Activated CD8-positive, alpha-beta memory T cell treated with anti-CD3 and anti-CD28 coated beads for 4 hours (primary cell): ENCODE data around the gene ERC1.
"Not testable (repeated sequence)": the region's sequence is repeated elsewhere in the genome, so short reads cannot be mapped to it uniquely, and the experiment has no call there.

ENCODE experiments used
- DNase-seq, 2 donors: peaks; one replicate each; pipeline ENCODE4 v3.0.0-alpha.2; 2020; ENCODE audit warnings: low read depth in 2 of 2

The ERC1 gene

DNA sequence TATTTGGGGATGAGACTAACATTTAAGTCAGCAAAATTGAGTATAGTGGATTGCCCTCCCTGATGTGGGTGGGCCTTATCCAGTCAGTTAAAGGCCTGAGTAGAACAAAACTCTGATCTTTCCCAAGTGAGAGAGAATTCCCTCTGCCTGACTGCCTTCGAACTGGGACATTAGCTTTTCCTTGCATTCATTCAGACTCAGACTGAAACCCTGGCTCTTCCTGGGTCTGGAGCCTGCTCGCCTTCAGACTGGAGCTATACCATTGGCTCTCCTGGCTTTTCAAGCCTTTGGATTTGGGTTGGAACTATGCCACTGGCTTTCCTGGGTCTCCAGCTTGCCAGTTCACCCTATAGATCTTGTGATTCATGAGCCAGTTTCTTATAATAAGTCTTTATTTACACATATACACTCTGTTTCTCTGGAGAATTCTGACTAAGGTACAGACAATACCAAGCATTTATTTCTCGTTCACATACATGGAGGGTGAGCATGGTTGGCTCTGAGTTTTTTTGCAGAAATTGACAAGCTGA lies 296.5 kb downstream of the ERC1 start:
- DNase-seq, result no peak

DNA sequence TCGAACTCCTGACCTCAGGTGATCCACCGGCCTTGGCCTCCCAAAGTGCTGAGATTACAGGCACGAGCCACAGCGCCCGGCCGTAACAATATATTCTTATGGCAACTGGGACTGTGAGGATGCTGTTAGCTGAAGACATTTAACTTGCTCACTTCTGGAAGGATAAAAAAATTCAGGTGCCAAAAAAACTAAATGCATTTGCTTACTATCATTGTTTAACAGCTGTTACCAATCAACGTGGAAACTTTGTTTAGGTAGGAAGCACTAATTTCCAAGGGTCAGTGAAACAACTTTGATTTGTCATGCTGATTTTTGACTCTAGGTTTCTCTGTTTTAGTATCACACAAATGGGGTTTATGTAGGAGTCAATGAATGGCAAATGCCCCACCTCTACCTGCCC lies 297.3 kb downstream of the ERC1 start:
- no peak for DNase-seq

- no peak for DNase-seq
These were observed 298.5 kb downstream of the ERC1 start for GRCh38 chr12:1289371-1290155.

DNA sequence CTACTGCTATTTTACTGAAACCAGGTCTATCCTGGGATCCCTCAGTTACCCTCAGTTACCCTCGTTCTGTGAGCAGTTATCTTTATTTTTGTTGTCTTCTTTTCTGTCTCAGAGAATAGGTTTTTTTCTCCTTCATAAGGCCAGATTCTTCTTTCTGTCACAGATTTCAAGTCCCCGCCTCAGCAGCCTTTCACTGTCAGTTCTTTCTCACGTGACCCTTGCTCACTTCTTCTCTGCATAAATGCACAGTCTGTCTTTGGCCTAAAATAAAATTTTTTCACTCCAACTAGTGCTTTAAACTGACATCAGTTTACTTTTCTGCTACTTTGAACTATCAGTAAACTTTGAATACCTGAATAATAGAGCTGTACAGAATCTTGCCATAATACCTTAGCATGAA lies 299.7 kb downstream of the ERC1 start:
- DNase-seq, result no peak

- no peak for DNase-seq
These were observed 300.7 kb downstream of the ERC1 start for GRCh38 chr12:1291601-1292332.

GRCh38 chr12:1293901-1294300 lies 302.9 kb downstream of the ERC1 start:
- no peak for DNase-seq

DNA sequence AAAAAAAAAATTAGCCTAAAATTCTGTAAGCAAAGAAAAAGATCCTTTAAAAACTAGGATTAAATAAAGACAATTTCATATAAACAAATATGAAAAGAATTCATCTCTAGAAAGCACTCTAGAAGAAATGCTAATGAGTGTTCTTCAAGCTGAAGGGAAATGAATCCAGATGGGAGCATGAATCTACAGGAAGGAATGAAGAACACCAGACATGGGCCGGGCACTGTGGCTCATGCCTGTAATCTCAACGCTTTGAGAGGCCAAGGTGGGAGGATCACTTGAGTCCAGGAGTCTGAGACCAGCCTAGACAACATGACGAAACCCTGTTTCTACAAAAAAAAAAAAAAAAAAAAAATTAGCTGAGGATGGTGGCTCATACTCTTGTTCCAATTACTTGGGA lies 306.2 kb downstream of the ERC1 start:
- DNase-seq, result no peak

- no peak for DNase-seq
These were observed 306.7 kb downstream of the ERC1 start for GRCh38 chr12:1297639-1298175.

- no peak for DNase-seq
These were observed 309.4 kb downstream of the ERC1 start for GRCh38 chr12:1300460-1300859.

- DNase-seq, result no peak
These were observed 311.3 kb downstream of the ERC1 start for GRCh38 chr12:1302201-1302870.

- no peak for DNase-seq
These were observed 314.0 kb downstream of the ERC1 start for GRCh38 chr12:1305063-1305434.

DNA sequence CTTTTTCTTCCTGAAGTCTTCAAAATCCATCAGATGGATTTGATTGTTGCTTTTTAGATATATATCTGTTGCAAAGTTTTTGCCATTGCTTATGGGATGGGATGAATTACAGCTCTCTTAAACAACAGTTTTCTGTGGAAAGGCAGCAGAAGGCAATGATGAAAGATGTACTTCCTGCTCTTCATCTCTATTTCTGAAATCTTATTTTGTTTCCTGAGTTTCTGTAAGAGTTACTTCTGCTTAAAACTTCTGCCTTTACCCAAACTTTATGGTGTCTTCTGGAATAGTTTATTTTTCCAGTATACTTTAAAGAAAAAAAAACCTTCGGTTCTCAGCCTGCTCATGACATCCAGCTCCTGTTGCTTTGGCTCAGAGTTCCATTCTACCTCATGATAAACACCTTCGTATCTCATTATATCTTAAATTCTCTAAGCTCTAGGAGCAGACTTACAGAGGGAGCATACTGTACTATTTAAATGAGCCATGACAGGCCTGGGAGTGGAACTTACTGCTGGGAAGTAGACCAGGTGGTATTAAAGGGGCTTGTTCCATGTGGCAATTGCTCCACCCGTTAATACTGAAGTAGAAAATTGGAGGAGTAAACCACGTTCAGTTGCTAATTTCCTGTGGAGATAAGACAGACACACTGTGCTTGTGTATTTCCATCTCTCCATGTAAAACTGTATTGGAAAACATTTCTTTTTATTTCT lies 314.9 kb downstream of the ERC1 start:
- no peak for DNase-seq

GRCh38 chr12:1306817-1307216 lies 315.8 kb downstream of the ERC1 start:
- no peak for DNase-seq

DNA sequence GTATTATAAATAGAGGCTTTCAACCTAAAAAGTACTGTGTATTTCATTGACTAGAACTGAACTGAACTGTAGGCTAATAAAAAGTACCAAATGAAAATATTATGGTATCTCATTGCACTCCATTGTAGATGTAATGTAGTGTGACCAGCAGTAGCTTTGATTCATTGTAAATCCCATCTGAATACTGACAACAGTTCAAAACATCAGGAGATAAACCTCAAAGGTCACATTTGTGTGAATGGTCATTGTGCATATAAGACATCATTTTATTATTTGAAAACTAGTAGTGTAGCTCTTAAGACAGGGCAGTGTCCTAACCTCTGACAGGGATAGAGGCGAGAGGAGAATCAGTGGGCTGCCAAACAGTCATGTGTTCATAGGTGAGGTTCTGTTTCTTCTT lies 316.8 kb downstream of the ERC1 start:
- DNase-seq, result no peak

- DNase-seq, result no peak
These were observed 318.6 kb downstream of the ERC1 start for GRCh38 chr12:1309613-1310012.

DNA sequence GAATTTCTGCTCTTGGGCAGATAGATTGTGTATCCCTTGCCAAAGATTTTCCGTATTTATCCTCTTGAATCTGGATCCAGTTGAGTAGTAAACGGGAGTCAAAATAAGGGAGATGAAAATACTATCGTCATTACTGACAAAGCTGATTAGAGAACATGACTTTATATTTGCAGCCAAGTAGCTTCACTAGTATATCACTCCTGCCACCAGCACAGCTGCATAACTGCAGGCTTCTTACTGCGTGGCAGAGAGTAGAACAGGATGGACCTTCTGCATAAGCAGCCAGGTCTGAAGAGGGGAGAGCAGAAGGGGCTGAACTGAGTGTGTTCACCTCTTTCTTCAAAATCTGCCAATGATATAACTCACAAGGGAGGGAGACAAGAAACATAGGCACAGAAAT lies 319.6 kb downstream of the ERC1 start:
- no peak for DNase-seq

DNA sequence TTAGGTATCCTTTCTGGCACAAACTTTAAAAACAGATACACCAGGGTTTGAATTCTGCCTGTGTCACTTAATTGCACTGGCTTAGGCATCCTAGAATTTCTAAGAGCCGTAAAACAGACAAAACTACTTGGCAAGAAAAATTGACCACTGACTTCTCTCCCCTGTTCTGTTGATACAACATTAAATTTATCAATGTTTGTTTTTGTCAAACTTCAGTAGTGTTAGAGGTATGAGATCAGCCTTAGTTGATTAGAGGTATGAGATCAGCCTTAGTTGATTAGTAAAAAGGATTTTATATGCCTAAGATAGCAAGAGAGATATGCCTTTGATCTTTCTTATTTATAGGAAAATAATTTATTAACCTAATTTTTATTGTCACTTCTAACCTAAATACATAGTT lies 320.1 kb downstream of the ERC1 start:
- no peak for DNase-seq

GRCh38 chr12:1313906-1314305 lies 322.9 kb downstream of the ERC1 start:
- DNase-seq, result no peak

DNA sequence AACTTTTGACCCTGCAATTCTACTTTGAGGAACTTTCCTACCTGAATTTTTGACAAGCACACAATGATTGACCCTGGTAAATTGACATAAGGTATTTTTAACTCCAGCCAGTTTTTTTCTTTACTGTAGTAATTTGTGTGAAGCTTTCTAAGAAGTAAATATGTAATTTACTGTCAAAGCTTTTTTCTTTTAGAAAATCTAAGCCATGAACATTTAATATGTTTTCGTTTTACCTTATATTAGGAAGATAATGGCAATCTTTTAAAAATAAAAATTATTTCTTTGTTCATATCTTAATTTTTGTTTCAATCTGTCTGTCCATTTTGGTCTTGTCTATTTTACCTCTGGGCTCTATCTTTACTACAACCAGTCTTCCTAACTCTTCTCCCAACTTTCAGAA lies 323.5 kb downstream of the ERC1 start:
- no peak for DNase-seq

- DNase-seq, result not testable (repeated sequence)
These were observed 326.0 kb downstream of the ERC1 start for GRCh38 chr12:1316991-1317390.

DNA sequence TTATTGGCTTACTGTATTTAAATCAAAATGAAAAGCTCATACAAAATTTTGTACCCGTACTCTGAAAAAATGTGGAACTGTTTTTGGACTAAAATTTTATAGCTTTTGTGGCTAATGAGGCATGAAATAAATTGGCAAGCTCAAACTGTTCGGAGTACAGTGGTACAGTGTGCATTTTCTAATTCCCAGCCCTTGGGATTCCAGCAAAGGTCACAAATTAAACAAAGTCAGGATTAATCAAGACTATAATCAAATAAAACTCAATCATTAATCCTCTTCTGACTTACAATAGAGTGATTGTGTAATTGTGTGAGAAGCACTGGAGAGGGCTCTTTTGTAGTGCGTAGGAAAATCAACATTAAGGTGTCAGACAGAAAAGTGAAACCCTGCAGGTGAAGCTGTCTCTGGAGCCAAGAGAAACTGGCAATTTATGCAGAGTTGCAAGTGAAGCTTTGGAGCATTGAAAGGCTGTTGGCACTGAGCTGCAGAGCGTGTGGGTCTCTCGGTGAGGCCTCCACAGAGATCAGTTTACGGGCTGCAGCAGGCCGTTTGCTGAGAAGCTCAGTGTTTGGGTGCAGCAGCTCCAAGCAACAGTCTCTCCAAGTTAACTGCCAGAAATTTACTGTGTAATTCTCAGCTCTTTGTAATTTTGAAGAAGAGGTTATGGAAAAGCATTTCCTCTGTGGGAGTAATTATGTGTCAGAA lies 327.5 kb downstream of the ERC1 start:
- no peak for DNase-seq
